SK-N-SH treated with all-trans-retinoic acid at 6 μM for 48 hours (cell line): ENCODE results near the gene PCSK2.

Source experiments
- CREB5 ChIP-seq: fragments of 250-450 bp; sonication (Bioruptor Pico); IDR thresholded peaks from 2 replicates; pipeline ENCODE4 v1.5.1; 2020; ENCODE audit warnings: low read depth, mild to moderate bottlenecking, moderate library complexity
- ESRRG ChIP-seq: fragments of 250-450 bp; sonication (Bioruptor Pico); IDR thresholded peaks from 2 replicates; pipeline ENCODE4 v1.6.1; 2021; ENCODE audit warnings: mild to moderate bottlenecking
- PATZ1 ChIP-seq: fragments of 250-450 bp; sonication (Bioruptor Pico); IDR thresholded peaks from 2 replicates; pipeline ENCODE4 v1.8.0; 2020; ENCODE audit warnings: mild to moderate bottlenecking, moderate library complexity, borderline replicate concordance
- RARB ChIP-seq: fragments of 250-450 bp; sonication (Bioruptor Pico); IDR thresholded peaks from 2 replicates; pipeline ENCODE4 v1.8.0; 2021; ENCODE audit warnings: mild to moderate bottlenecking, moderate library complexity
- TOX ChIP-seq: fragments of 250-450 bp; sonication (Bioruptor Pico); IDR thresholded peaks from 2 replicates; pipeline ENCODE4 v1.8.0; 2021; ENCODE audit warnings: mild to moderate bottlenecking, moderate library complexity, borderline replicate concordance
- ZFP30 ChIP-seq: fragments of 450-650 bp; formaldehyde crosslinking; IDR thresholded peaks from 2 replicates; pipeline ENCODE4 v1.5.0; 2022; ENCODE audit warnings: mild to moderate bottlenecking, moderate library complexity

GRCh38 chr20:17471606-17472187, 244.9 kb downstream of the PCSK2 start:
- no peak for TF ChIP-seq PATZ1 (CRISPR knock-in tag)
- TF ChIP-seq CREB5 (CRISPR knock-in tag), result no peak
- TF ChIP-seq ESRRG, result no peak
- no peak for TF ChIP-seq TOX
- TF ChIP-seq RARB (CRISPR knock-in tag), result no peak
- no peak for TF ChIP-seq ZFP30 (CRISPR knock-in tag)
